Ishikawa (cell line): ENCODE data around the gene OR8D1.

Source experiments
- EGR1 ChIP-seq: IDR thresholded peaks from 2 replicates; pipeline ENCODE4 v1.6.1; 2012
- EP300 ChIP-seq: IDR thresholded peaks from 2 replicates; pipeline ENCODE4 v1.6.1; 2012; ENCODE audit warnings: borderline replicate concordance
- NFIC ChIP-seq: IDR thresholded peaks from 2 replicates; pipeline ENCODE4 v1.6.1; 2012
- TAF1 ChIP-seq: IDR thresholded peaks from 2 replicates; pipeline ENCODE4 v1.6.1; 2012; ENCODE audit warnings: low read depth, mild to moderate bottlenecking
- YY1 ChIP-seq: IDR thresholded peaks from 2 replicates; pipeline ENCODE4 v1.6.1; 2012; ENCODE audit warnings: low read depth
- TF ChIP-seq, protein P1 (sequence below): IDR thresholded peaks from 2 replicates; pipeline ENCODE4 v1.6.1; 2012

GRCh38 chr11:124277804-124278203 is 35.9 kb downstream of the OR8D1 start:
- no peak for TF ChIP-seq EP300
- no peak for TF ChIP-seq EGR1
- TF ChIP-seq YY1: no peak
- no peak for TF ChIP-seq NFIC
- TF ChIP-seq, protein P1, sequence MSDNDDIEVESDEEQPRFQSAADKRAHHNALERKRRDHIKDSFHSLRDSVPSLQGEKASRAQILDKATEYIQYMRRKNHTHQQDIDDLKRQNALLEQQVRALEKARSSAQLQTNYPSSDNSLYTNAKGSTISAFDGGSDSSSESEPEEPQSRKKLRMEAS: no peak
- no peak for TF ChIP-seq TAF1
